ENCODE results near the gene SNX27. TPM values are rescaled to one million over a fixed set of nuclear protein-coding genes. Genes with fewer than 3 reads are reported as not detected.

The SNX27 gene
- total and polyA plus RNA-seq, 2 donors = 18.6 to 66.6 TPM

GRCh38 chr1:151737026-151737425, 125.2 kb downstream of the SNX27 start:
- Histone ChIP-seq H3K4me1 (ENCODE audit: insufficient read depth) (no peaks in the 10 kb centered on the region), H3K36me3 (ENCODE audit: insufficient read depth) (no peaks in the 10 kb centered on the region), H3K27ac (ENCODE audit: low read depth) (no peak overlapping the region), H3K4me3 (ENCODE audit: low read depth, low read length) (no peak overlapping the region)
- DNase-seq (ENCODE audit: extremely low spot score) = no peak
- WGBS = 80% methylated on average over 2 of the region's 2 CpGs

DNA sequence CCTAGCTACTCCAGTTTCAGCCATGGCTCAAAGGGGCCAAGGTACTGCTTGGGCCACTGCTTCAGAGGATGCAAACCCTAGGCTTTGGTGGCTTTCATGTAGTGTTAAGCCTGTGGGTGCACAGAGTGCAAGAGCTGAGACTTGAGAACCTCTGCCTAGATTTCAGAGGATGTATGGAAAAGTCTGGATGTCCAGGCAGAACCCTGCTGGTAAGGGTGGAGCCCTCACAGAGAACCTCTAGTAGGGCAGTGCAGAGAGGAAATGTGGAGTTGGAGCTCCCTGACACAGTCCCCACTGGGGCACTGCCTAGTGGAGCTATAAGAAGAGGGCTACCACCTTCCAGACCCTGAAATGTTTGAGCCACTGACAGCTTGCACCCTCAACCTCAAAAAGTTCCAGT, 125.6 kb downstream of the SNX27 start:
- Histone ChIP-seq H3K4me1 (ENCODE audit: insufficient read depth) (no peaks in the 10 kb centered on the region), H3K4me3 (ENCODE audit: low read depth, low read length) (no peak overlapping the region), H3K36me3 (ENCODE audit: insufficient read depth) (no peaks in the 10 kb centered on the region), H3K27ac (ENCODE audit: low read depth) (no peak overlapping the region)
- DNase-seq (ENCODE audit: extremely low spot score) = no peak

DNA sequence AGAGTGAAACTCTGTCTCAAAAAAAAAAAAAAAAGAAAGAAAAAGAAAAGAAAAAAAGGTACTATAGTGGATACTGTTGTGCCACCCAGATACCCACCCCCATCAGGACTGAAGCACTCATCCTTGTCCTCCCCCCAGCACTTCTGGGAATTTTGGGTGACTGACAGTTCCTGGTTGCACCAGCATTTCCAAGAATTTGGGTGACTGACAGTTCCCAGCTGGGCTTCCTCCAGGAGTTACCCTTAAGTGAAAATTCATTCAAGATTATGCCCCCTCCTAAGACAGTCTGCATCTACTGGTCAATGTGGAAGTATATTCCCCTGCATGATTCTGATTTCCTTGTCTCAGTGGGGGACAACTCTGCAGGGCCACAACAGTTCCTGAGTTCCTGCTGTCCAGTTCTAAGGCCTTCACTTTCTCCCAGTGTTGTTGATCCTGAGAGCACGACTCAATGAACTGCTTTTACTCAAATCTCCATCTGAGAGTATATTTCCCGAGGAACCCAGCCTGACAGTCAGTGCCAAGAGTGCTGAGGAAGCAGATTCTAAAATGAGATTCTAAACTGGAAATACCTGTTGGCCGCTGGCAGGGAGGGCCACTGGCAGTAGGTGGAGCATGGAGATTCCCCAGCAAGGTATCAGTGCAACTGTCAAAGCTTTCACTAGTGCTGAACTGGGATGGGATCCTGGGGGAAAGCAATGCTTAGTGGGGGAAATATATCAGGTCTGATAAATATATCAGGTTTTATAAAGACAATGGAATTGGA, 127.9 kb downstream of the SNX27 start:
- H3K27ac ChIP-seq (ENCODE audit: low read depth) = no peak overlapping the region
- no peak overlapping the region for H3K4me3 ChIP-seq (ENCODE audit: low read depth, low read length)
- WGBS = 57% methylated on average over 3 of the region's 3 CpGs
- no peaks in the 10 kb centered on the region for H3K36me3 ChIP-seq (ENCODE audit: insufficient read depth)
- H3K4me1 ChIP-seq (ENCODE audit: insufficient read depth) = no peaks in the 10 kb centered on the region
- DNase-seq (ENCODE audit: extremely low spot score) = no peak

DNA sequence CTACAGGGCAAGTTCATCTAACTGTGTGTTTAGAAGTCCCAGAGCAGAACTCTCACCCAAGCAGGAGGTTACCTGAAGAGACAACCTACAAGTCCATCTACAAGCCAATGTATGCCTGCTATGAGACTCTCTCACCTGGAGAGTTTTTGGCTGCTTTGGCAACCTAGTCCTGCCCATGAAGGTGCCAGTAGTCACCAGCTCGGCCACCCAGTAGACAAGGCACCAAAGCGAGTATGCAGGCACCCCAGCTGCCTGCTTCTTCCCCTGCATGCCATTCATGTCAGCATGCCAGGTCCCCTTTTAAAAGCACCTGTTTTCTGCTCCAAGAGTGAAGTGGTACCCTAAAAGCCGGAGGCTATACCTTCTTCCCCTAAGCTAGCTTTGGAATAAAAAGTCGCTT, 129.7 kb downstream of the SNX27 start:
- H3K4me3 ChIP-seq (ENCODE audit: low read depth, low read length) = no peak overlapping the region
- WGBS = 81% methylated on average over 4 of the region's 4 CpGs
- no peaks in the 10 kb centered on the region for H3K4me1 ChIP-seq (ENCODE audit: insufficient read depth)
- no peak for DNase-seq (ENCODE audit: extremely low spot score)
- H3K27ac ChIP-seq (ENCODE audit: low read depth) = no peak overlapping the region
- H3K36me3 ChIP-seq (ENCODE audit: insufficient read depth) = no peaks in the 10 kb centered on the region

Small RNAs within 50 kb of the gene (small RNA-seq; reads per million reads assigned to genes)
- gene RNU6-1062P = not detected
- gene RNU6-662P = not detected

Other genes with a start within 250 kb of the SNX27 start
- gene SELENBP1, start 239.3 kb upstream of the SNX27 start, total RNA-seq = 32.9 TPM
- gene SELENBP1, start 239.3 kb upstream of the SNX27 start, polyA plus RNA-seq = 82.8 TPM
- gene PSMB4, start 212.5 kb upstream of the SNX27 start, total RNA-seq = 217 TPM
- 323 TPM for gene PSMB4, start 212.5 kb upstream of the SNX27 start, polyA plus RNA-seq
- 86.9 TPM for gene POGZ, start 152.6 kb upstream of the SNX27 start, total RNA-seq
- gene POGZ, start 152.6 kb upstream of the SNX27 start, polyA plus RNA-seq = 32.1 TPM
- gene CGN, start 100.7 kb upstream of the SNX27 start, total RNA-seq = 5.9 TPM
- 5.5 TPM for gene CGN, start 100.7 kb upstream of the SNX27 start, polyA plus RNA-seq
- gene TUFT1, start 71.7 kb upstream of the SNX27 start, total RNA-seq = 9.7 TPM
- gene TUFT1, start 71.7 kb upstream of the SNX27 start, polyA plus RNA-seq = 8.5 TPM
- 0.37 TPM for gene CELF3, start 104.8 kb downstream of the SNX27 start, total RNA-seq
- 0.47 TPM for gene CELF3, start 104.8 kb downstream of the SNX27 start, polyA plus RNA-seq
- not detected for gene RIIAD1, start 109.5 kb downstream of the SNX27 start, total RNA-seq
- 1.8 TPM for gene RIIAD1, start 109.5 kb downstream of the SNX27 start, polyA plus RNA-seq
- 40.7 TPM for gene MRPL9, start 151.4 kb downstream of the SNX27 start, total RNA-seq
- gene MRPL9, start 151.4 kb downstream of the SNX27 start, polyA plus RNA-seq = 54.7 TPM
- 4.2 TPM for gene TDRKH, start 178.4 kb downstream of the SNX27 start, total RNA-seq
- gene TDRKH, start 178.4 kb downstream of the SNX27 start, polyA plus RNA-seq = 3.1 TPM
- gene LINGO4, start 193.4 kb downstream of the SNX27 start, total RNA-seq = 0.16 TPM
- 0.19 TPM for gene LINGO4, start 193.4 kb downstream of the SNX27 start, polyA plus RNA-seq
- gene RORC, start 219.8 kb downstream of the SNX27 start, total RNA-seq = 1.6 TPM
- gene RORC, start 219.8 kb downstream of the SNX27 start, polyA plus RNA-seq = 0.71 TPM
- not detected for gene C2CD4D, start 227.8 kb downstream of the SNX27 start, total RNA-seq
- 0.05 TPM for gene C2CD4D, start 227.8 kb downstream of the SNX27 start, polyA plus RNA-seq
- not detected for gene THEM5, start 241.7 kb downstream of the SNX27 start, total RNA-seq
- not detected for gene THEM5, start 241.7 kb downstream of the SNX27 start, polyA plus RNA-seq

Measured in urinary bladder (tissue), 4 donors.